ENCODE results near the gene THEMIS.

THEMIS gene

GRCh38 chr6:127924440-127924839, 23.6 kb upstream of the THEMIS start:
- TF ChIP-seq ZNF274 (IDR thresholded peaks at IDR 0.05; ENCODE audit: low read depth, low read length) (no peak), SUZ12 (IDR thresholded peaks at IDR 0.05; ENCODE audit: extremely low read depth, insufficient read depth, insufficient read length) (no peak), YY1 (IDR thresholded peaks at IDR 0.05; ENCODE audit: insufficient read depth, insufficient read length) (no peak)
- Histone ChIP-seq H3K4me3 (ENCODE audit: insufficient read length, low read depth) (no peak overlapping the region), H3K36me3 (ENCODE audit: insufficient read depth, insufficient read length, low read length) (no peaks in the 10 kb centered on the region), H3K4me1 (ENCODE audit: insufficient read depth, insufficient read length) (no peaks in the 10 kb centered on the region), H3K27me3 (ENCODE audit: insufficient read depth, insufficient read length) (no peaks in the 10 kb centered on the region), H3K9me3 (ENCODE audit: insufficient read depth, low read length) (0 out of 2 replicates have a peak, but pooled peaks cover 8% of the 10 kb centered on the region), H3K9ac (ENCODE audit: insufficient read length, low read depth) (no peak overlapping the region)
- no peak for DNase-seq (ENCODE audit: low read depth, low spot score)

DNA sequence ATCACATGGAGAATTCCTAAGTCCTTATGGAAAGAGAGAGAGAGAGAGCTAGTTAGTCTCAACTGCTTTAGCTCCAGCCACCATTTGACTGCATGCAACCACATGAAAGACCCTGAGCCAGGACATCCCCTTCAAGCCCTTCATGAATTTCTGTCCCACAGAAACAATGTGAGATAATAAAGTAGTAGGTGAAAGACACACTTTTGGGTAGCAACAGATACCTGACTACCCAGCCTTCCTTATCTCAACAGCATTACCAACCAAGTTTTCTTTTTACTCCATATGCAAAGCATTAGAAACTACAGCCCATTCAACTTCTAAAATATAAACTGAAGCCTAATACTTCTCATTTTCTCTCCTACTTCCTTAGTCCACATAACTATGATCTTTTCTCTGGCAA, 23.2 kb upstream of the THEMIS start:
- H3K27me3 ChIP-seq (ENCODE audit: insufficient read depth, insufficient read length) = no peaks in the 10 kb centered on the region
- H3K9me3 ChIP-seq (ENCODE audit: insufficient read depth, low read length) = 0 out of 2 replicates have a peak, but pooled peaks cover 8% of the 10 kb centered on the region
- no peak for DNase-seq (ENCODE audit: low read depth, low spot score)
- H3K36me3 ChIP-seq (ENCODE audit: insufficient read depth, insufficient read length, low read length) = no peaks in the 10 kb centered on the region
- no peak overlapping the region for H3K9ac ChIP-seq (ENCODE audit: insufficient read length, low read depth)
- TF ChIP-seq ZNF274 (IDR thresholded peaks at IDR 0.05; ENCODE audit: low read depth, low read length) (no peak), YY1 (IDR thresholded peaks at IDR 0.05; ENCODE audit: insufficient read depth, insufficient read length) (no peak), SUZ12 (IDR thresholded peaks at IDR 0.05; ENCODE audit: extremely low read depth, insufficient read depth, insufficient read length) (no peak)
- H3K4me1 ChIP-seq (ENCODE audit: insufficient read depth, insufficient read length) = no peaks in the 10 kb centered on the region
- no peak overlapping the region for H3K4me3 ChIP-seq (ENCODE audit: insufficient read length, low read depth)

DNA sequence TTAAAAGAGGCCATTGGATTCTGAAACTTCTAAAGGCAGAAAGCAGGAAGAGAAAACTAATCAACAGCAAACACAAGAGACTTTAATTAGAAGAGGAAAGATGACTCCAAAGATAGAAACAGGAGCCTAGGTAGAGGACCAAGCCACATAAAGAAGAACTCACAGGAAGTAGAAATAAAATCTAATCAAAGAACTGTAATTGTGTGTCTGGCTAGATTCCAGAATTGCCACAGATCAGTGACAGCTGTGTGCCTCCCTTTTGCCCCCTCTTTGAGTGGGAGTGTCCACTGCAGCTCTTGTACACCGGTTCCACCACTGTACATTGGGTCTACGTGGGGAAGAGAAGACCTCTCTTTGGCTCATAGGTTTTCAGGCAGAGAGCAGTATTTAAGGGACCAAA, 22.3 kb upstream of the THEMIS start:
- H3K9me3 ChIP-seq (ENCODE audit: insufficient read depth, low read length) = 0 out of 2 replicates have a peak, but pooled peaks cover 8% of the 10 kb centered on the region
- H3K4me1 ChIP-seq (ENCODE audit: insufficient read depth, insufficient read length) = no peaks in the 10 kb centered on the region
- no peak for DNase-seq (ENCODE audit: low read depth, low spot score)
- no peaks in the 10 kb centered on the region for H3K36me3 ChIP-seq (ENCODE audit: insufficient read depth, insufficient read length, low read length)
- H3K27me3 ChIP-seq (ENCODE audit: insufficient read depth, insufficient read length) = no peaks in the 10 kb centered on the region
- no peak overlapping the region for H3K4me3 ChIP-seq (ENCODE audit: insufficient read length, low read depth)
- no peak overlapping the region for H3K9ac ChIP-seq (ENCODE audit: insufficient read length, low read depth)
- no peak for TF ChIP-seq SUZ12 (IDR thresholded peaks at IDR 0.05; ENCODE audit: extremely low read depth, insufficient read depth, insufficient read length)
- TF ChIP-seq YY1 (IDR thresholded peaks at IDR 0.05; ENCODE audit: insufficient read depth, insufficient read length) = no peak
- no peak for TF ChIP-seq ZNF274 (IDR thresholded peaks at IDR 0.05; ENCODE audit: low read depth, low read length)

GRCh38 chr6:127921982-127922381, 21.1 kb upstream of the THEMIS start:
- no peak for DNase-seq (ENCODE audit: low read depth, low spot score)
- no peak for TF ChIP-seq YY1 (IDR thresholded peaks at IDR 0.05; ENCODE audit: insufficient read depth, insufficient read length)
- no peak for TF ChIP-seq ZNF274 (IDR thresholded peaks at IDR 0.05; ENCODE audit: low read depth, low read length)
- no peak for TF ChIP-seq SUZ12 (IDR thresholded peaks at IDR 0.05; ENCODE audit: extremely low read depth, insufficient read depth, insufficient read length)
- Histone ChIP-seq H3K36me3 (ENCODE audit: insufficient read depth, insufficient read length, low read length) (no peaks in the 10 kb centered on the region), H3K27me3 (ENCODE audit: insufficient read depth, insufficient read length) (no peaks in the 10 kb centered on the region), H3K4me3 (ENCODE audit: insufficient read length, low read depth) (no peak overlapping the region), H3K9me3 (ENCODE audit: insufficient read depth, low read length) (0 out of 2 replicates have a peak, but pooled peaks cover 8% of the 10 kb centered on the region), H3K4me1 (ENCODE audit: insufficient read depth, insufficient read length) (no peaks in the 10 kb centered on the region), H3K9ac (ENCODE audit: insufficient read length, low read depth) (no peak overlapping the region)

DNA sequence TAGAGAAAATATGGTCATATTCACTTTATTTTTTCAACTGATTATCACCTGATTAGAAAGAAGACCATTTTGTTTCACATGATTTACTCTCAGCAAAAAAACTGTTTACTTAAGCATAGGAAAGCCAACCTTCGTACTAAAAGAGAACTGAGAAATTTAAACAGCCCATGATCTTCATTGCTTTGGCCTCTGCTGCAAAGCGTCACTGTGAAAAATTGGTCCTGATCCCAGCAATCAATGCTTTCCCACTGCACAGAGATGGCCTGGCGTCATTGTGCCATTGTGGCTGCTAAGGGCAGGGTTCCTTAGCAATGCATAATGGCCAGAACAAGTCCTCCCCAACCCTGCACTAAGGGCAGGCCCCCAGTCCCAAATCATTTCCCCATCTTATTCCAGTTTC, 19.9 kb upstream of the THEMIS start:
- TF ChIP-seq ZNF274 (IDR thresholded peaks at IDR 0.05; ENCODE audit: low read depth, low read length) = no peak
- no peak for TF ChIP-seq YY1 (IDR thresholded peaks at IDR 0.05; ENCODE audit: insufficient read depth, insufficient read length)
- no peak for TF ChIP-seq SUZ12 (IDR thresholded peaks at IDR 0.05; ENCODE audit: extremely low read depth, insufficient read depth, insufficient read length)
- H3K27me3 ChIP-seq (ENCODE audit: insufficient read depth, insufficient read length) = no peaks in the 10 kb centered on the region
- 0 out of 2 replicates have a peak, but pooled peaks cover 5% of the 10 kb centered on the region for H3K9me3 ChIP-seq (ENCODE audit: insufficient read depth, low read length)
- no peaks in the 10 kb centered on the region for H3K4me1 ChIP-seq (ENCODE audit: insufficient read depth, insufficient read length)
- no peak overlapping the region for H3K9ac ChIP-seq (ENCODE audit: insufficient read length, low read depth)
- no peak for DNase-seq (ENCODE audit: low read depth, low spot score)
- no peaks in the 10 kb centered on the region for H3K36me3 ChIP-seq (ENCODE audit: insufficient read depth, insufficient read length, low read length)
- H3K4me3 ChIP-seq (ENCODE audit: insufficient read length, low read depth) = no peak overlapping the region

DNA sequence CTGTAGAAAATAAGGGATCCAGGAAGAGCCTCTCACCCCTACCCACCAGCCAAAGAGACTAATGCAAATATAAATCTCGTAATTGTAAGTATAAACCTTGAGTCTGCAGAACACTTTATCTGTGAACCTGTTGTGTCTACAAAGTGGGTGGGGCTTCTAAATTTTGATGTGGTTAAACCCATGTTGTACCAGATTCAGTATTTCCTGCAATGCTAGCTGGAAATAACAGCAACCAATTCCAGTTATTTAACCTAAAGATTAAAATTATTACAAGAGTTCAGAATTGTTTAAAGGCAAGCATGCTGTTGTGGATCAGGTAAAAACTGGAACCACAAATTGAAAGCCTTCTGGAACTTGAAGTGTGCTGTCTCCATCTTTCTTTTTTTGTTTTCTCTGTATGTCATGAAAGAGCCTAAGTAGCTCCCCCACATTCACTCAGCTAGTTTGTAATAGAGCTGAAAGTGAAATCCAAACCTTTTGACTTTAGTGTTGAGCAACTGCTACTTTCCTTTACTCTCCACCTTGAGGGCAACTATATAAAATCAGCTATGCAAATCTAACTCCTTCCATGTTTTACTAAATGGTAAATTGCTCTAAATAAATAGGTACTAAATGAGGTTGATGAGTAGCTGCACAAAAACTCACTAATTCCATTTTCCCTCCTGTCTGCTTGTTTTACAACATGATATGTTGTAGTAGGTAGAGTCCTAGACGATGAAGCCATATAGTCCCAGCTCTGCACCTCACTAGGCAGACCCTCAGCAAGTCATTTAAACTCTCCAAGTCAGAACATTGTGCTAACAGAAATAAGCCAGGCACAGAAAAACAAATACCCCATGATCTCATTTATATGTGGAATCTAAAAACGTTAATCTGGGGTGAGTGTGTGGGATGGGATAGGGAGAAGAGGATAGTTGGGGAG, 17.9 kb upstream of the THEMIS start:
- H3K9me3 ChIP-seq (ENCODE audit: insufficient read depth, low read length) = no peaks in the 10 kb centered on the region
- H3K36me3 ChIP-seq (ENCODE audit: insufficient read depth, insufficient read length, low read length) = no peaks in the 10 kb centered on the region
- H3K27me3 ChIP-seq (ENCODE audit: insufficient read depth, insufficient read length) = no peaks in the 10 kb centered on the region
- no peak for DNase-seq (ENCODE audit: low read depth, low spot score)
- no peak overlapping the region for H3K4me3 ChIP-seq (ENCODE audit: insufficient read length, low read depth)
- TF ChIP-seq ZNF274 (IDR thresholded peaks at IDR 0.05; ENCODE audit: low read depth, low read length) = no peak
- TF ChIP-seq YY1 (IDR thresholded peaks at IDR 0.05; ENCODE audit: insufficient read depth, insufficient read length) = no peak
- TF ChIP-seq SUZ12 (IDR thresholded peaks at IDR 0.05; ENCODE audit: extremely low read depth, insufficient read depth, insufficient read length) = no peak
- H3K9ac ChIP-seq (ENCODE audit: insufficient read length, low read depth) = no peak overlapping the region
- H3K4me1 ChIP-seq (ENCODE audit: insufficient read depth, insufficient read length) = no peaks in the 10 kb centered on the region

GRCh38 chr6:127917766-127918165, 16.9 kb upstream of the THEMIS start:
- Histone ChIP-seq H3K36me3 (ENCODE audit: insufficient read depth, insufficient read length, low read length) (no peaks in the 10 kb centered on the region), H3K9me3 (ENCODE audit: insufficient read depth, low read length) (no peaks in the 10 kb centered on the region), H3K4me3 (ENCODE audit: insufficient read length, low read depth) (no peak overlapping the region), H3K4me1 (ENCODE audit: insufficient read depth, insufficient read length) (no peaks in the 10 kb centered on the region), H3K9ac (ENCODE audit: insufficient read length, low read depth) (no peak overlapping the region), H3K27me3 (ENCODE audit: insufficient read depth, insufficient read length) (no peaks in the 10 kb centered on the region)
- TF ChIP-seq SUZ12 (IDR thresholded peaks at IDR 0.05; ENCODE audit: extremely low read depth, insufficient read depth, insufficient read length) = no peak
- TF ChIP-seq YY1 (IDR thresholded peaks at IDR 0.05; ENCODE audit: insufficient read depth, insufficient read length) = no peak
- no peak for TF ChIP-seq ZNF274 (IDR thresholded peaks at IDR 0.05; ENCODE audit: low read depth, low read length)
- no peak for DNase-seq (ENCODE audit: low read depth, low spot score)
